GM19023 (cell line): ENCODE results near the gene LTF.
"Not testable (repeated sequence)": the region's sequence is repeated elsewhere in the genome, so short reads cannot be mapped to it uniquely, and the experiment has no call there.

Experiments used
- ATAC-seq: cut with Tn5 transposase; IDR thresholded peaks from one replicate; pipeline ENCODE4 v1.9.1; 2021; ENCODE audit warnings: mild to moderate bottlenecking, moderate library complexity; ENCODE audit not compliant: unreplicated experiment

Gene LTF

GRCh38 chr3:46416811-46417510 is 47.7 kb downstream of the LTF start:
- no peak for ATAC-seq

GRCh38 chr3:46416125-46416810 is 48.4 kb downstream of the LTF start:
- ATAC-seq: no peak

GRCh38 chr3:46414739-46415138 is 50.0 kb downstream of the LTF start:
- ATAC-seq: no peak

- no peak for ATAC-seq
Observed at GRCh38 chr3:46413951-46414350, 50.8 kb downstream of the LTF start.

GRCh38 chr3:46412786-46413298 is 51.9 kb downstream of the LTF start:
- no peak for ATAC-seq

- ATAC-seq: no peak
Observed at GRCh38 chr3:46411271-46411670, 53.4 kb downstream of the LTF start.

GRCh38 chr3:46410669-46411068 is 54.0 kb downstream of the LTF start:
- ATAC-seq: no peak

GRCh38 chr3:46409739-46410489 is 54.8 kb downstream of the LTF start:
- no peak for ATAC-seq

GRCh38 chr3:46408853-46409252 is 55.9 kb downstream of the LTF start:
- no peak for ATAC-seq

GRCh38 chr3:46407970-46408369 is 56.7 kb downstream of the LTF start:
- no peak for ATAC-seq

- no peak for ATAC-seq
Observed at GRCh38 chr3:46406788-46407611, 57.7 kb downstream of the LTF start, which contains the start of the genes CCR5AS and CCRL2. Gene CCR5AS, minus strand, starts transcription at chr3:46407066. Gene CCRL2, plus strand, starts transcription at chr3:46407259. Its CDS starts 821 bp downstream, at chr3:46408080.

- ATAC-seq: no peak
Observed at GRCh38 chr3:46406443-46406787, 58.3 kb downstream of the LTF start.

- no peak for ATAC-seq
Observed at GRCh38 chr3:46405301-46406019, 59.2 kb downstream of the LTF start.

GRCh38 chr3:46402902-46403301 is 61.8 kb downstream of the LTF start:
- ATAC-seq: not testable (repeated sequence)

- ATAC-seq: no peak
Observed at GRCh38 chr3:46401579-46401978, 63.1 kb downstream of the LTF start.

- ATAC-seq: no peak
Observed at GRCh38 chr3:46400846-46401245, 63.9 kb downstream of the LTF start.

- ATAC-seq: no peak
Observed at GRCh38 chr3:46400000-46400734, 64.5 kb downstream of the LTF start.

- ATAC-seq: no peak
Observed at GRCh38 chr3:46399557-46399956, 65.1 kb downstream of the LTF start.

GRCh38 chr3:46399098-46399497 is 65.6 kb downstream of the LTF start:
- ATAC-seq: no peak
